Stomach (tissue), 9 donors: ENCODE data around the gene TCF21. TPM values are rescaled to one million over a fixed set of nuclear protein-coding genes. Genes with fewer than 3 reads are reported as not detected.

ENCODE experiments used
- DNase-seq, 2 donors: peaks; one replicate each; pipeline versions ENCODE4 v3.0.0 to v3.0.0-alpha.2; 2013 to 2019
- H3K27ac ChIP-seq, 5 donors: fragments of 200-600 bp in 4 of 5; sonication (generic) in 4 of 5; one replicate each; pipeline ENCODE4 v1.5.1; 2013 to 2019; ENCODE audit warnings: mild to moderate bottlenecking in 1 of 5, moderate library complexity in 1 of 5
- H3K27me3 ChIP-seq, 3 donors: fragments of 200-600 bp; sonication (generic); one replicate each; pipeline ENCODE4 v1.5.1; 2017 to 2019; ENCODE audit warnings: mixed run types in 1 of 3
- H3K36me3 ChIP-seq, 4 donors: fragments of 200-600 bp; sonication (generic); 1 replicate in 3 of 4; 2 replicates in 1 of 4; pipeline ENCODE4 v1.5.1; 2016 to 2019
- H3K4me1 ChIP-seq, 4 donors: fragments of 200-600 bp; sonication (generic); one replicate each; pipeline ENCODE4 v1.5.1; 2016 to 2019
- H3K4me3 ChIP-seq, 4 donors: fragments of 200-600 bp; sonication (generic) in 3 of 4; one replicate each; pipeline ENCODE4 v1.5.1; 2016 to 2019; ENCODE audit warnings: mild to moderate bottlenecking in 1 of 4
- H3K9me3 ChIP-seq, 4 donors: fragments of 200-600 bp; sonication (generic); one replicate each; pipeline ENCODE4 v1.5.1; 2016 to 2019
- CTCF ChIP-seq, 7 experiments: fragments of 450-650 bp in 4 of 7; fragments of 200-600 bp in 3 of 7; sonication (generic) in 3 of 7; IDR thresholded peaks; one replicate each; pipeline ENCODE4 v1.5.1; 2016 to 2019; ENCODE audit warnings: antibody characterized with exemption in 7 of 7, control low read depth in 2 of 7, mild to moderate bottlenecking in 1 of 7
- EP300 ChIP-seq: sonication (generic); formaldehyde crosslinking; IDR thresholded peaks from one replicate; pipeline ENCODE4 v1.6.1; 2017; ENCODE audit warnings: antibody characterized with exemption
- POLR2A ChIP-seq, 4 donors: fragments of 450-650 bp; IDR thresholded peaks; one replicate each; pipeline ENCODE4 v1.6.1; 2016; ENCODE audit warnings: antibody characterized with exemption in 4 of 4, control low read depth in 2 of 4, mild to moderate bottlenecking in 1 of 4, moderate library complexity in 1 of 4
- POLR2AphosphoS5 ChIP-seq, 3 donors: sonication (generic); formaldehyde crosslinking; IDR thresholded peaks; one replicate each; pipeline ENCODE4 v1.6.1; 2016; ENCODE audit warnings: antibody characterized with exemption in 3 of 3
- WGBS, 5 donors: extraction: QIAGEN DNeasy Blood & Tissue Kit in 3 of 5; methylation state at CpG; one replicate each; pipeline versions ENCODE4 v1.1.5 to v1.1.7; 2013 to 2018; 5-methylcytosine and 5-hydroxymethylcytosine counted together
- intact Hi-C: fragments of 100-400 bp; cut with DNase I; formaldehyde crosslinking; loops from one replicate; pipeline ENCODE4 v1.15.1; 2023; ENCODE audit warnings: low total_unique reads
- polyA plus RNA-seq, 3 donors: library from polyadenylated mRNA; stranded (reverse); fragments of 200-250 nt; gene quantifications; one replicate each; pipeline ENCODE4 v1.2.3, GENCODE V29; 2013
- total RNA-seq, 5 donors: library from RNA; depleted of rRNA; stranded (reverse); fragments of >200 nt; gene quantifications; one replicate each; pipeline versions ENCODE4 v1.1.0 to v1.2.3, GENCODE V29; 2014 to 2016
- donor health status: healthy with polysubstance abuse.
- donor health status: Bipolar disorder and iron deficiency.
- donor health status: healthy.

Gene TCF21
- total and polyA plus RNA-seq, 8 donors, result 3.2 to 43.0 (median 16.3) TPM

GRCh38 chr6:133891927-133892812 is 3.3 kb downstream of the TCF21 start:
- Histone ChIP-seq H3K4me3 (peak overlapping the region; percentile 45 to 54 (median 50)), H3K4me1 (peaks cover 13 to 67% (median 40%) of the 10 kb centered on the region in 4 donors), H3K9me3 (no peaks in the 10 kb centered on the region), H3K27ac (peak overlapping the region; percentile 42 to 92 (median 80)), H3K36me3 (no peaks in the 10 kb centered on the region), H3K27me3 (peaks cover 9 to 100% (median 78%) of the 10 kb centered on the region in 3 donors)
- 8 to 18% (median 13%) methylated on average over 12 of the region's 12 CpGs for WGBS, 5 donors
- no peak for DNase-seq
- intact Hi-C loops, result no loop called here
- TF ChIP-seq POLR2A (IDR thresholded peaks at IDR 0.05) (no peak), CTCF (IDR thresholded peaks at IDR 0.05) (no peak), EP300 (no peak), POLR2AphosphoS5 (IDR thresholded peaks at IDR 0.05) (peak in 1 of 3 donors; percentile 4)

DNA sequence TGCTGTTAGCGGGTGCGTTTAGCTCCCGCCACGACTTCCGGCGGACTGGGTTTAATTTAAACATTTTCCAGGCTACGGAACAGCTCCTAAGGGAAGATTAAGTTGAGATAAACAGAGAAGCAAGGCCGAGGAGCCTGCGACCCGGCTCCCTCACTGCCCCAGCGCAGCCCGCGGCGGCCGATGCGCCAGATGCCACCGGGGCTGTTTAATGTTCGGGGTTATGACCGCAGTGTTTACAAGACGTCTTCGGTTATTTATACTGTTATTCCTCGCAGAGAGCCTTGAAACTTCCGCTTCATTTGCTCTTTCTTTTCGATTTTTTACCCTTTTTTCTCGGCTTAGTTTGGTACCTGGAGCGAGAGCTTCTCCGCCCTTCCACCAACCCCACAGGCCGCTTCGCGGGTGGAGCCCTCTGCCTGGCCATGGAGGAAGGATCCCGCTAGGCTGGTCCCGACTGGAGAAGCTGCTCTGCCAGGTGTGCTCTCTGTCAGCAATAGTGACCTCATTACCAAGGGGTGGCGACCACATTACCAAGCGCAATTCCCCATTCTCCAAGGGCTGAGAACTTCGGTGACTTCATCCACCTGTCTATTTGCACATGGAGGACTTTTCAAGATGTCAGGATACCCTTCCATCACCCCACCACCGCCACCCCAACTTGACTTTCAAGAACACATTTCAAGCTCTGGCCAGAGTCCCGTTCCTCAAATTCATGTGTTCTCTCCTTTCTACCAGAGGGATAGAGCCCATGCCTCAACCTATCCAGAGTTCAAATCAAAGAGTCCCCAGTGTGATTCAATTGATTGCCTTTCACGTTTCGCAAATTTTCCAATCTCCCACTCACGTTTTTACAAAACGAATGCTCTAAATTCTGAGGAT is 4.1 kb downstream of the TCF21 start:
- Histone ChIP-seq H3K4me3 (peak overlapping the region; percentile 45 to 54 (median 50)), H3K4me1 (peaks cover 13 to 61% (median 40%) of the 10 kb centered on the region in 4 donors), H3K27ac (peak overlapping the region in 4 of 5 donors; percentile 67 to 92 (median 78)), H3K36me3 (no peaks in the 10 kb centered on the region), H3K9me3 (no peaks in the 10 kb centered on the region), H3K27me3 (peaks cover 9 to 100% (median 83%) of the 10 kb centered on the region in 3 donors)
- DNase-seq, result peak in 1 of 2 donors; percentile 44
- TF ChIP-seq POLR2A (IDR thresholded peaks at IDR 0.05) (no peak), POLR2AphosphoS5 (IDR thresholded peaks at IDR 0.05) (no peak), EP300 (no peak), CTCF (IDR thresholded peaks at IDR 0.05) (no peak)
- intact Hi-C loops, result no loop called here
- WGBS, 5 donors, result 9 to 18% (median 12%) methylated on average over 41 of the region's 41 CpGs

GRCh38 chr6:133893946-133894345 is 5.0 kb downstream of the TCF21 start:
- DNase-seq, result no peak

More at GRCh38 chr6:133893946-133894345, 5.0 kb downstream of the TCF21 start:
- TF ChIP-seq CTCF (IDR thresholded peaks at IDR 0.05) (no peak), POLR2A (IDR thresholded peaks at IDR 0.05) (no peak), POLR2AphosphoS5 (IDR thresholded peaks at IDR 0.05) (no peak), EP300 (no peak)
- H3K4me3 ChIP-seq, result peak overlapping the region in 1 of 4 donors; percentile 18
- H3K36me3 ChIP-seq, result no peaks in the 10 kb centered on the region
- H3K4me1 ChIP-seq, result peaks cover 13 to 61% (median 40%) of the 10 kb centered on the region in 4 donors
- peaks cover 9 to 98% (median 85%) of the 10 kb centered on the region in 3 donors for H3K27me3 ChIP-seq
- WGBS, 5 donors, result 16 to 35% (median 22%) methylated on average over 4 of the region's 4 CpGs
- intact Hi-C loops, result no loop called here
- H3K9me3 ChIP-seq, result no peaks in the 10 kb centered on the region
- H3K27ac ChIP-seq, result peak overlapping the region in 4 of 5 donors; percentile 67 to 92 (median 78)
